ENCODE measurements around the gene HSPA12A.

Gene HSPA12A

GRCh38 chr10:116664631-116665030 lies 77.7 kb downstream of the HSPA12A start:
- Histone ChIP-seq H3K27ac (ENCODE audit: low read length) (no peak overlapping the region), H2AFZ (ENCODE audit: low read length) (no peak overlapping the region), H3K79me2 (ENCODE audit: low read length) (no peaks in the 10 kb centered on the region), H3K36me3 (replicated peaks; ENCODE audit: insufficient read depth, low read length) (no peaks in the 10 kb centered on the region), H3F3A (ENCODE audit: insufficient read depth, low read length) (no peaks in the 10 kb centered on the region), H3K27me3 (replicated peaks; ENCODE audit: insufficient read depth, low read length) (no peaks in the 10 kb centered on the region), H4K20me1 (ENCODE audit: insufficient read depth, low read length) (no peaks in the 10 kb centered on the region), H3K4me3 (ENCODE audit: low read length) (no peak overlapping the region), H3K9me3 (replicated peaks; ENCODE audit: insufficient read depth, low read length) (no peaks in the 10 kb centered on the region), H3K4me2 (ENCODE audit: low read depth, low read length) (no peak overlapping the region), H3K9me2 (replicated peaks; ENCODE audit: insufficient read depth, low read length) (no peaks in the 10 kb centered on the region), H3K9ac (ENCODE audit: low read length) (no peak overlapping the region), H3K4me1 (ENCODE audit: low read length) (no peaks in the 10 kb centered on the region)
- no peak for TF ChIP-seq EZH2phosphoT487 (IDR thresholded peaks at IDR 0.05; ENCODE audit: low read length)
- TF ChIP-seq CTCF (IDR thresholded peaks at IDR 0.05; ENCODE audit: low read length) = no peak
- no peak for TF ChIP-seq EZH2 (optimal IDR thresholded peaks at IDR 0.05; ENCODE audit: low read depth, low read length)
- DNase-seq = no peak

GRCh38 chr10:116663342-116663741 lies 79.0 kb downstream of the HSPA12A start:
- Histone ChIP-seq H3K27ac (ENCODE audit: low read length) (no peak overlapping the region), H3K4me3 (ENCODE audit: low read length) (no peak overlapping the region), H3K4me2 (ENCODE audit: low read depth, low read length) (no peak overlapping the region), H3K36me3 (replicated peaks; ENCODE audit: insufficient read depth, low read length) (no peaks in the 10 kb centered on the region), H3K9ac (ENCODE audit: low read length) (no peak overlapping the region), H3K27me3 (replicated peaks; ENCODE audit: insufficient read depth, low read length) (no peaks in the 10 kb centered on the region), H3K9me2 (replicated peaks; ENCODE audit: insufficient read depth, low read length) (no peaks in the 10 kb centered on the region), H3K79me2 (ENCODE audit: low read length) (no peaks in the 10 kb centered on the region), H3K4me1 (ENCODE audit: low read length) (no peaks in the 10 kb centered on the region), H3K9me3 (replicated peaks; ENCODE audit: insufficient read depth, low read length) (no peaks in the 10 kb centered on the region), H2AFZ (ENCODE audit: low read length) (no peak overlapping the region), H4K20me1 (ENCODE audit: insufficient read depth, low read length) (no peaks in the 10 kb centered on the region), H3F3A (ENCODE audit: insufficient read depth, low read length) (no peaks in the 10 kb centered on the region)
- DNase-seq = no peak
- TF ChIP-seq EZH2phosphoT487 (IDR thresholded peaks at IDR 0.05; ENCODE audit: low read length) (no peak), EZH2 (optimal IDR thresholded peaks at IDR 0.05; ENCODE audit: low read depth, low read length) (no peak), CTCF (IDR thresholded peaks at IDR 0.05; ENCODE audit: low read length) (no peak)

- no peaks in the 10 kb centered on the region for H3K27me3 ChIP-seq (replicated peaks; ENCODE audit: insufficient read depth, low read length)
- no peaks in the 10 kb centered on the region for H3K36me3 ChIP-seq (replicated peaks; ENCODE audit: insufficient read depth, low read length)
- TF ChIP-seq EZH2phosphoT487 (IDR thresholded peaks at IDR 0.05; ENCODE audit: low read length) (no peak), EZH2 (optimal IDR thresholded peaks at IDR 0.05; ENCODE audit: low read depth, low read length) (no peak), CTCF (IDR thresholded peaks at IDR 0.05; ENCODE audit: low read length) (no peak)
- no peaks in the 10 kb centered on the region for H3K9me3 ChIP-seq (replicated peaks; ENCODE audit: insufficient read depth, low read length)
- H3K4me1 ChIP-seq (ENCODE audit: low read length) = no peaks in the 10 kb centered on the region
- no peaks in the 10 kb centered on the region for H3K79me2 ChIP-seq (ENCODE audit: low read length)
- no peak overlapping the region for H2AFZ ChIP-seq (ENCODE audit: low read length)
- no peaks in the 10 kb centered on the region for H3K9me2 ChIP-seq (replicated peaks; ENCODE audit: insufficient read depth, low read length)
- H3K9ac ChIP-seq (ENCODE audit: low read length) = no peak overlapping the region
- H3K4me3 ChIP-seq (ENCODE audit: low read length) = no peak overlapping the region
- H4K20me1 ChIP-seq (ENCODE audit: insufficient read depth, low read length) = no peaks in the 10 kb centered on the region
- H3K27ac ChIP-seq (ENCODE audit: low read length) = no peak overlapping the region
- H3K4me2 ChIP-seq (ENCODE audit: low read depth, low read length) = no peak overlapping the region
- DNase-seq = no peak
- no peaks in the 10 kb centered on the region for H3F3A ChIP-seq (ENCODE audit: insufficient read depth, low read length)
These were observed 81.5 kb downstream of the HSPA12A start for GRCh38 chr10:116660860-116661259.

All from MM.1S (cell line).